K562 (cell line): ENCODE measurements around the gene TTLL9. TPM values are rescaled to one million over a fixed set of nuclear protein-coding genes. Genes with fewer than 3 reads are reported as not detected.

ENCODE experiments used
- EWSR1 ChIP-seq: fragments of 450-650 bp; IDR thresholded peaks from 2 replicates; pipeline ENCODE4 v1.6.1; 2018; ENCODE audit warnings: borderline replicate concordance, mild to moderate bottlenecking, low read depth, moderate library complexity; ENCODE audit not compliant: partially characterized antibody
- FOXA1 ChIP-seq: fragments of 450-650 bp; IDR thresholded peaks from 2 replicates; pipeline ENCODE4 v1.6.1; 2016; ENCODE audit warnings: mild to moderate bottlenecking, borderline replicate concordance
- ZNF586 ChIP-seq: fragments of 450-650 bp; formaldehyde crosslinking; conservative IDR thresholded peaks from 2 replicates; pipeline ENCODE4 v1.4.0; 2020; ENCODE audit warnings: mild to moderate bottlenecking, moderate library complexity
- polyA plus RNA-seq, 8 experiments: library from polyadenylated mRNA; depleted of rRNA in 4 of 8; stranded (reverse) in 5 of 8; unstranded in 3 of 8; fragments of >200 nt; fragmentation: Nextera tagmentation in 2 of 8; fragmentation: Illumina TruSeq in 1 of 8; extraction: Ambion mirVana in 2 of 8; extraction: Trizol in 1 of 8; gene quantifications; 2 replicates each; pipeline versions ENCODE4 v1.2.1 to v1.2.3, GENCODE V29; 2011 to 2014; ENCODE audit warnings: inconsistent platforms in 1 of 8, missing spikeins in 1 of 8
- total RNA-seq, 7 experiments: library from RNA; depleted of rRNA in 6 of 7; stranded (reverse); fragments of >200 nt in 6 of 7; fragmentation: Illumina TruSeq in 2 of 7; extraction: Trizol in 2 of 7; gene quantifications; 2 replicates each; pipeline versions ENCODE4 v1.2.1 to v1.2.3, GENCODE V29; 2011 to 2021; ENCODE audit warnings: low replicate concordance in 1 of 7
- TF ChIP-seq, protein P1 (sequence below): sonication (generic); formaldehyde crosslinking; IDR thresholded peaks from 2 replicates; pipeline ENCODE4 v1.8.0; 2022; ENCODE audit warnings: mild to moderate bottlenecking, missing genetic modification reagents
- TF ChIP-seq, protein P2 (sequence below): fragments of 450-650 bp; IDR thresholded peaks from 2 replicates; pipeline ENCODE4 v1.6.1; 2016; ENCODE audit warnings: borderline replicate concordance

The TTLL9 gene
- total and polyA plus RNA-seq, 9 of the 15 experiments (the other 6 are each of a cell fraction or from before 2014, with no cell fraction given) = 0.06 to 0.07 TPM; not detected in 7

DNA sequence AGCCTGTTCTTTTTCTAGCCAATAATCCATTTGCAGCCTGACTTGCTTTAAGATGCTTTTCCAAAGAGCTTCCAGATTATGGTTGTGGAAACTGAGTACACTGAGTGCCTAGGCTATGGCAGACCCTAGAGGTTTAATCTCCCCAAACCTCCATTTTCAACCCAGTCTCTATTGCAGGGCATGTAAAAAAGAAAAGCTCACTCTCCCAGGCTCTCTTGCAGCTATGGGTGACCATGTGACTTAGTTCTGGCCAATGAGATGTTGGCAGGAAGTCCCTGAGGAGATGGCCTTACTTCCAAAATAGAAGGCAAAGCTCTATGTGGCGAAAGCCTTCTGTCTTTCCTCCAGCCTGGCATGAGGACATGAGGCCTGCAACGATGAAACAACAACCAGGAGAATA is 77.6 kb downstream of the TTLL9 start (continued):
- TF ChIP-seq, protein P1, sequence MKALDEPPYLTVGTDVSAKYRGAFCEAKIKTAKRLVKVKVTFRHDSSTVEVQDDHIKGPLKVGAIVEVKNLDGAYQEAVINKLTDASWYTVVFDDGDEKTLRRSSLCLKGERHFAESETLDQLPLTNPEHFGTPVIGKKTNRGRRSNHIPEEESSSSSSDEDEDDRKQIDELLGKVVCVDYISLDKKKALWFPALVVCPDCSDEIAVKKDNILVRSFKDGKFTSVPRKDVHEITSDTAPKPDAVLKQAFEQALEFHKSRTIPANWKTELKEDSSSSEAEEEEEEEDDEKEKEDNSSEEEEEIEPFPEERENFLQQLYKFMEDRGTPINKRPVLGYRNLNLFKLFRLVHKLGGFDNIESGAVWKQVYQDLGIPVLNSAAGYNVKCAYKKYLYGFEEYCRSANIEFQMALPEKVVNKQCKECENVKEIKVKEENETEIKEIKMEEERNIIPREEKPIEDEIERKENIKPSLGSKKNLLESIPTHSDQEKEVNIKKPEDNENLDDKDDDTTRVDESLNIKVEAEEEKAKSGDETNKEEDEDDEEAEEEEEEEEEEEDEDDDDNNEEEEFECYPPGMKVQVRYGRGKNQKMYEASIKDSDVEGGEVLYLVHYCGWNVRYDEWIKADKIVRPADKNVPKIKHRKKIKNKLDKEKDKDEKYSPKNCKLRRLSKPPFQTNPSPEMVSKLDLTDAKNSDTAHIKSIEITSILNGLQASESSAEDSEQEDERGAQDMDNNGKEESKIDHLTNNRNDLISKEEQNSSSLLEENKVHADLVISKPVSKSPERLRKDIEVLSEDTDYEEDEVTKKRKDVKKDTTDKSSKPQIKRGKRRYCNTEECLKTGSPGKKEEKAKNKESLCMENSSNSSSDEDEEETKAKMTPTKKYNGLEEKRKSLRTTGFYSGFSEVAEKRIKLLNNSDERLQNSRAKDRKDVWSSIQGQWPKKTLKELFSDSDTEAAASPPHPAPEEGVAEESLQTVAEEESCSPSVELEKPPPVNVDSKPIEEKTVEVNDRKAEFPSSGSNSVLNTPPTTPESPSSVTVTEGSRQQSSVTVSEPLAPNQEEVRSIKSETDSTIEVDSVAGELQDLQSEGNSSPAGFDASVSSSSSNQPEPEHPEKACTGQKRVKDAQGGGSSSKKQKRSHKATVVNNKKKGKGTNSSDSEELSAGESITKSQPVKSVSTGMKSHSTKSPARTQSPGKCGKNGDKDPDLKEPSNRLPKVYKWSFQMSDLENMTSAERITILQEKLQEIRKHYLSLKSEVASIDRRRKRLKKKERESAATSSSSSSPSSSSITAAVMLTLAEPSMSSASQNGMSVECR = no peak
- TF ChIP-seq, protein P2, sequence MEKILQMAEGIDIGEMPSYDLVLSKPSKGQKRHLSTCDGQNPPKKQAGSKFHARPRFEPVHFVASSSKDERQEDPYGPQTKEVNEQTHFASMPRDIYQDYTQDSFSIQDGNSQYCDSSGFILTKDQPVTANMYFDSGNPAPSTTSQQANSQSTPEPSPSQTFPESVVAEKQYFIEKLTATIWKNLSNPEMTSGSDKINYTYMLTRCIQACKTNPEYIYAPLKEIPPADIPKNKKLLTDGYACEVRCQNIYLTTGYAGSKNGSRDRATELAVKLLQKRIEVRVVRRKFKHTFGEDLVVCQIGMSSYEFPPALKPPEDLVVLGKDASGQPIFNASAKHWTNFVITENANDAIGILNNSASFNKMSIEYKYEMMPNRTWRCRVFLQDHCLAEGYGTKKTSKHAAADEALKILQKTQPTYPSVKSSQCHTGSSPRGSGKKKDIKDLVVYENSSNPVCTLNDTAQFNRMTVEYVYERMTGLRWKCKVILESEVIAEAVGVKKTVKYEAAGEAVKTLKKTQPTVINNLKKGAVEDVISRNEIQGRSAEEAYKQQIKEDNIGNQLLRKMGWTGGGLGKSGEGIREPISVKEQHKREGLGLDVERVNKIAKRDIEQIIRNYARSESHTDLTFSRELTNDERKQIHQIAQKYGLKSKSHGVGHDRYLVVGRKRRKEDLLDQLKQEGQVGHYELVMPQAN = no peak
- no peak for TF ChIP-seq FOXA1
- no peak for TF ChIP-seq ZNF586 (CRISPR knock-in tag)
- no peak for TF ChIP-seq EWSR1
